Hematopoietic multipotent progenitor cell treated with erythropoietin and hydrocortisone succinate and interleukin-3 and kit ligand, for 4 days (in vitro differentiated cells): ENCODE measurements around the gene FOXJ1.
"Not testable (repeated sequence)": the region's sequence is repeated elsewhere in the genome, so short reads cannot be mapped to it uniquely, and the experiment has no call there.

ENCODE experiments used
- DNase-seq: peaks from one replicate; pipeline ENCODE4 v3.0.0-alpha.2; 2015

Gene FOXJ1

GRCh38 chr17:76141212-76142038 lies at the start of gene FOXJ1:
Gene FOXJ1 (minus strand): TSS chr17:76141245. CDS start chr17:76140395, 850 bp downstream.
- peak; percentile 97 for DNase-seq

- DNase-seq = no peak
Observed at GRCh38 chr17:76189741-76190140, 48.7 kb upstream of the FOXJ1 start.

- no peak for DNase-seq
Observed at GRCh38 chr17:76189247-76189646, 48.2 kb upstream of the FOXJ1 start.

GRCh38 chr17:76188213-76189016 lies 47.4 kb upstream of the FOXJ1 start:
- DNase-seq = no peak

GRCh38 chr17:76186774-76187173 lies 45.7 kb upstream of the FOXJ1 start:
- not testable (repeated sequence) for DNase-seq

- DNase-seq = no peak
Observed at GRCh38 chr17:76184290-76184689, 43.2 kb upstream of the FOXJ1 start.

- DNase-seq = peak; percentile 96
Observed at GRCh38 chr17:76182016-76182764, 41.1 kb upstream of the FOXJ1 start.

GRCh38 chr17:76179496-76180467 lies 38.7 kb upstream of the FOXJ1 start:
- peak; percentile 76 for DNase-seq

- no peak for DNase-seq
Observed at GRCh38 chr17:76178124-76178523, 37.1 kb upstream of the FOXJ1 start.

GRCh38 chr17:76176701-76177574 lies 35.9 kb upstream of the FOXJ1 start:
- DNase-seq = no peak

- DNase-seq = no peak
Observed at GRCh38 chr17:76174037-76174436, 33.0 kb upstream of the FOXJ1 start.

- DNase-seq = no peak
Observed at GRCh38 chr17:76173474-76173873, 32.4 kb upstream of the FOXJ1 start.

- DNase-seq = no peak
Observed at GRCh38 chr17:76171706-76172105, 30.7 kb upstream of the FOXJ1 start.

- DNase-seq = no peak
Observed at GRCh38 chr17:76170114-76170513, 29.1 kb upstream of the FOXJ1 start.

GRCh38 chr17:76166906-76167305 lies 25.9 kb upstream of the FOXJ1 start:
- DNase-seq = no peak

GRCh38 chr17:76166168-76166567 lies 25.1 kb upstream of the FOXJ1 start:
- no peak for DNase-seq

- DNase-seq = no peak
Observed at GRCh38 chr17:76164331-76164730, 23.3 kb upstream of the FOXJ1 start.

- DNase-seq = no peak
Observed at GRCh38 chr17:76163919-76164318, 22.9 kb upstream of the FOXJ1 start.

GRCh38 chr17:76161619-76162266 lies 20.7 kb upstream of the FOXJ1 start:
- peak; percentile 66 for DNase-seq

- peak; percentile 81 for DNase-seq
Observed at GRCh38 chr17:76160896-76161528, 20.0 kb upstream of the FOXJ1 start.
